ENCODE results near the gene GSN. TPM values are rescaled to one million over a fixed set of nuclear protein-coding genes. Genes with fewer than 3 reads are reported as not detected.
"Not testable (repeated sequence)": the region's sequence is repeated elsewhere in the genome, so short reads cannot be mapped to it uniquely, and the experiment has no call there.

The GSN gene
- total and polyA plus RNA-seq, 4 donors = 133 to 468 (median 233) TPM

- DNase-seq (no peak), ATAC-seq (ENCODE audit: insufficient read depth, low FRiP score) (no peak)
- 72 to 78% methylated on average over 4 of the region's 4 CpGs for WGBS, 2 donors
- TF ChIP-seq CTCF (IDR thresholded peaks at IDR 0.05; ENCODE audit: control extremely low read depth, extremely low read depth) = no peak
- Histone ChIP-seq H3K27ac (ENCODE audit: low read depth in 1 of 2, low read length in 1 of 2) (peak overlapping the region; percentile 93 to 100), H3K4me1 (ENCODE audit: control insufficient read depth in 5 of 5, insufficient read depth in 5 of 5, low read length in 5 of 5) (peaks cover 13 to 39% (median 30%) of the 10 kb centered on the region in 5 donors), H3K36me3 (ENCODE audit: control insufficient read depth in 4 of 4, insufficient read depth in 4 of 4, low read length in 4 of 4) (no peaks in the 10 kb centered on the region), H3K27me3 (ENCODE audit: control insufficient read depth in 3 of 3, insufficient read depth in 3 of 3, low read length in 2 of 3) (no peaks in the 10 kb centered on the region), H3K9ac (ENCODE audit: insufficient read depth in 1 of 2, low read length in 2 of 2) (no peak overlapping the region), H3K4me3 (no peak overlapping the region), H3K9me3 (ENCODE audit: control insufficient read depth in 4 of 4, insufficient read depth in 3 of 4, low read length in 3 of 4) (no peaks in the 10 kb centered on the region)
Measured at GRCh38 chr9:121288673-121289025, 20.7 kb downstream of the GSN start.

- Histone ChIP-seq H3K4me3 (no peak overlapping the region), H3K4me1 (ENCODE audit: control insufficient read depth in 5 of 5, insufficient read depth in 5 of 5, low read length in 5 of 5) (peaks cover 13 to 38% (median 27%) of the 10 kb centered on the region in 5 donors), H3K9ac (ENCODE audit: insufficient read depth in 1 of 2, low read length in 2 of 2) (no peak overlapping the region), H3K9me3 (ENCODE audit: control insufficient read depth in 4 of 4, insufficient read depth in 3 of 4, low read length in 3 of 4) (no peaks in the 10 kb centered on the region), H3K36me3 (ENCODE audit: control insufficient read depth in 4 of 4, insufficient read depth in 4 of 4, low read length in 4 of 4) (no peaks in the 10 kb centered on the region), H3K27me3 (ENCODE audit: control insufficient read depth in 3 of 3, insufficient read depth in 3 of 3, low read length in 2 of 3) (no peaks in the 10 kb centered on the region), H3K27ac (ENCODE audit: low read depth in 1 of 2, low read length in 1 of 2) (peak overlapping the region; percentile 93 to 100)
- ATAC-seq (ENCODE audit: insufficient read depth, low FRiP score) = peak; percentile 48
- peak; percentile 55 to 72 (median 68) for DNase-seq
- no peak for TF ChIP-seq CTCF (IDR thresholded peaks at IDR 0.05; ENCODE audit: control extremely low read depth, extremely low read depth)
- WGBS, 2 donors = 22 to 33% methylated on average over 10 of the region's 10 CpGs
Measured at GRCh38 chr9:121289026-121289771, 21.2 kb downstream of the GSN start.

DNA sequence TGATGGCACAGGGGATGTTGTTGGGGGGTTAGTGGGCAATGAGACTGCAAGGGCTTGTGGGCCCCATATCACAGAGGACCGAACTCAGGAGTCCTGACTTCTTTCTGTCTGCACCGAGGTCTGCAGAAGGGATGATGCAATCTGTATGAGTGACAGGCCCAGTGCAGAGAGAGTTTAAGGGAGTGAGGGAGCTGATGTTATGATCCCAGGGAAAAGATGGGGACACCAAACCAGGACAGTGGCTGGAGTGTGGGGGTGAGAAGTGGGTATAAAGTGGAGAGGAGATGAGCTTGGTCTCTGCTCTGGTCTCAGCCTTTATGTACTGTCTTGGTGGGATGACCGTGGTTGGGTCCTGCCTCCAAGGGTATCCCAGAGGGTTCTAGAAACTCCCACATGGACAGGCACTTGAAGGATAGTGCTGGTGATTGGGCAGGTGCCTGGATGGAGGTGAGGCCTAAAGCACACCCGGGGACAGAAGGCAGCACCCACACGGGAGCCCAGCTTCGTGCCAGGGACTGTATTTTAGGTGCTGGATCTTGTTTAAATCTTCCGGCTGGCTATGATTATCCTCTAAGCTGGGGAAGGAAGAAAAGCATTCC lies 21.9 kb downstream of the GSN start:
- H3K36me3 ChIP-seq (ENCODE audit: control insufficient read depth in 4 of 4, insufficient read depth in 4 of 4, low read length in 4 of 4) = no peaks in the 10 kb centered on the region
- no peak overlapping the region for H3K4me3 ChIP-seq
- TF ChIP-seq CTCF (IDR thresholded peaks at IDR 0.05; ENCODE audit: control extremely low read depth, extremely low read depth) = no peak
- H3K9me3 ChIP-seq (ENCODE audit: control insufficient read depth in 4 of 4, insufficient read depth in 3 of 4, low read length in 3 of 4) = no peaks in the 10 kb centered on the region
- DNase-seq (no peak), ATAC-seq (ENCODE audit: insufficient read depth, low FRiP score) (no peak)
- 67 to 75% methylated on average over 7 of the region's 7 CpGs for WGBS, 2 donors
- H3K27ac ChIP-seq (ENCODE audit: low read depth in 1 of 2, low read length in 1 of 2) = peak overlapping the region; percentile 93 to 100
- H3K27me3 ChIP-seq (ENCODE audit: control insufficient read depth in 3 of 3, insufficient read depth in 3 of 3, low read length in 2 of 3) = no peaks in the 10 kb centered on the region
- no peak overlapping the region for H3K9ac ChIP-seq (ENCODE audit: insufficient read depth in 1 of 2, low read length in 2 of 2)
- peaks cover 13 to 34% (median 23%) of the 10 kb centered on the region in 5 donors for H3K4me1 ChIP-seq (ENCODE audit: control insufficient read depth in 5 of 5, insufficient read depth in 5 of 5, low read length in 5 of 5)

- peaks cover 9 to 41% (median 17%) of the 10 kb centered on the region in 5 donors for H3K4me1 ChIP-seq (ENCODE audit: control insufficient read depth in 5 of 5, insufficient read depth in 5 of 5, low read length in 5 of 5)
- not testable (repeated sequence) for H3K9ac ChIP-seq (ENCODE audit: insufficient read depth in 1 of 2, low read length in 2 of 2); H3K9me3 ChIP-seq (ENCODE audit: control insufficient read depth in 4 of 4, insufficient read depth in 3 of 4, low read length in 3 of 4); DNase-seq; H3K36me3 ChIP-seq (ENCODE audit: control insufficient read depth in 4 of 4, insufficient read depth in 4 of 4, low read length in 4 of 4); ATAC-seq (ENCODE audit: insufficient read depth, low FRiP score); H3K27me3 ChIP-seq (ENCODE audit: control insufficient read depth in 3 of 3, insufficient read depth in 3 of 3, low read length in 2 of 3); H3K27ac ChIP-seq (ENCODE audit: low read depth in 1 of 2, low read length in 1 of 2); H3K4me3 ChIP-seq
- WGBS, 2 donors = 73 to 83% methylated on average over 3 to 4 of the region's 4 CpGs
Measured at GRCh38 chr9:121291536-121291935, 23.6 kb downstream of the GSN start.
